Measurements from ENCODE around the gene MGLL.

The MGLL gene

DNA sequence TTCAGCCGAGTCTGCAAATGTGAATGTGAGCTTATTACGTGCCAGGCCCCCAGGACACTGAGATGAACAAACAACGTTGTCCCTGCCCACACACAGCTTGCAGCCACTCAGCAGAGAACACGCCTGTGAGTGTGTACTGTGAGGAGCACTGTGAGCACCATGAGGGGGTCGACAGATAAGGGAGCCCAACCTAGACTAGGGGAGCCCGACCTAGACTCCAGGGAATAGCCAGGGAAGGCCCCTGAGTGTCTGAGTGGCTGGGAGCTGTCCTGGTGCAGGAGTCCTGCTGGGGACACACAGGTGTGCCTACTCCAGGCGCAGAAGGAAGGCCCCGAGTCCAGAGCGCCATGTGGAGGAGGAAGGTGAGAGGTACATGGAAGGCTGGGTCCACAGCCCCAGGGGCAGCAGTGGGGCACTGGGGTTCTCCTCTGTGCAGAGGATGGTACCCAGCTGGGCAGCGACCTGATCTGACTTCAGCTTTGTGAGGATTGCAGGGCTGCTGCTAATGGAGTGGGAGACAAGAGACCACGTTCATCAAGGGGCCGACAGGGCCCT is 36.5 kb downstream of the MGLL start:
- no peak overlapping the region for H3K4me3 ChIP-seq (replicated peaks; ENCODE audit: insufficient read depth, low read length)
- no peak overlapping the region for H3K27ac ChIP-seq (replicated peaks)
- TF ChIP-seq POLR2AphosphoS5 (IDR thresholded peaks at IDR 0.05; ENCODE audit: low read depth) (no peak), SPI1 (IDR thresholded peaks at IDR 0.05; ENCODE audit: borderline replicate concordance, low read depth) (no peak), GABPA (IDR thresholded peaks at IDR 0.05; ENCODE audit: low read depth) (no peak)
- TF ChIP-seq, protein P1, sequence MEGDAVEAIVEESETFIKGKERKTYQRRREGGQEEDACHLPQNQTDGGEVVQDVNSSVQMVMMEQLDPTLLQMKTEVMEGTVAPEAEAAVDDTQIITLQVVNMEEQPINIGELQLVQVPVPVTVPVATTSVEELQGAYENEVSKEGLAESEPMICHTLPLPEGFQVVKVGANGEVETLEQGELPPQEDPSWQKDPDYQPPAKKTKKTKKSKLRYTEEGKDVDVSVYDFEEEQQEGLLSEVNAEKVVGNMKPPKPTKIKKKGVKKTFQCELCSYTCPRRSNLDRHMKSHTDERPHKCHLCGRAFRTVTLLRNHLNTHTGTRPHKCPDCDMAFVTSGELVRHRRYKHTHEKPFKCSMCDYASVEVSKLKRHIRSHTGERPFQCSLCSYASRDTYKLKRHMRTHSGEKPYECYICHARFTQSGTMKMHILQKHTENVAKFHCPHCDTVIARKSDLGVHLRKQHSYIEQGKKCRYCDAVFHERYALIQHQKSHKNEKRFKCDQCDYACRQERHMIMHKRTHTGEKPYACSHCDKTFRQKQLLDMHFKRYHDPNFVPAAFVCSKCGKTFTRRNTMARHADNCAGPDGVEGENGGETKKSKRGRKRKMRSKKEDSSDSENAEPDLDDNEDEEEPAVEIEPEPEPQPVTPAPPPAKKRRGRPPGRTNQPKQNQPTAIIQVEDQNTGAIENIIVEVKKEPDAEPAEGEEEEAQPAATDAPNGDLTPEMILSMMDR (IDR thresholded peaks at IDR 0.05; ENCODE audit: insufficient read depth, low read length) = no peak
- TF ChIP-seq, protein P2, sequence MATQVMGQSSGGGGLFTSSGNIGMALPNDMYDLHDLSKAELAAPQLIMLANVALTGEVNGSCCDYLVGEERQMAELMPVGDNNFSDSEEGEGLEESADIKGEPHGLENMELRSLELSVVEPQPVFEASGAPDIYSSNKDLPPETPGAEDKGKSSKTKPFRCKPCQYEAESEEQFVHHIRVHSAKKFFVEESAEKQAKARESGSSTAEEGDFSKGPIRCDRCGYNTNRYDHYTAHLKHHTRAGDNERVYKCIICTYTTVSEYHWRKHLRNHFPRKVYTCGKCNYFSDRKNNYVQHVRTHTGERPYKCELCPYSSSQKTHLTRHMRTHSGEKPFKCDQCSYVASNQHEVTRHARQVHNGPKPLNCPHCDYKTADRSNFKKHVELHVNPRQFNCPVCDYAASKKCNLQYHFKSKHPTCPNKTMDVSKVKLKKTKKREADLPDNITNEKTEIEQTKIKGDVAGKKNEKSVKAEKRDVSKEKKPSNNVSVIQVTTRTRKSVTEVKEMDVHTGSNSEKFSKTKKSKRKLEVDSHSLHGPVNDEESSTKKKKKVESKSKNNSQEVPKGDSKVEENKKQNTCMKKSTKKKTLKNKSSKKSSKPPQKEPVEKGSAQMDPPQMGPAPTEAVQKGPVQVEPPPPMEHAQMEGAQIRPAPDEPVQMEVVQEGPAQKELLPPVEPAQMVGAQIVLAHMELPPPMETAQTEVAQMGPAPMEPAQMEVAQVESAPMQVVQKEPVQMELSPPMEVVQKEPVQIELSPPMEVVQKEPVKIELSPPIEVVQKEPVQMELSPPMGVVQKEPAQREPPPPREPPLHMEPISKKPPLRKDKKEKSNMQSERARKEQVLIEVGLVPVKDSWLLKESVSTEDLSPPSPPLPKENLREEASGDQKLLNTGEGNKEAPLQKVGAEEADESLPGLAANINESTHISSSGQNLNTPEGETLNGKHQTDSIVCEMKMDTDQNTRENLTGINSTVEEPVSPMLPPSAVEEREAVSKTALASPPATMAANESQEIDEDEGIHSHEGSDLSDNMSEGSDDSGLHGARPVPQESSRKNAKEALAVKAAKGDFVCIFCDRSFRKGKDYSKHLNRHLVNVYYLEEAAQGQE (IDR thresholded peaks at IDR 0.05; ENCODE audit: insufficient replicate concordance, low read depth) = no peak
- H3K27me3 ChIP-seq (ENCODE audit: insufficient read depth, poor library complexity, severe bottlenecking) = no peaks in the 10 kb centered on the region
- no peak for DNase-seq (ENCODE audit: low read depth in 1 of 2, low spot score in 1 of 2)

DNA sequence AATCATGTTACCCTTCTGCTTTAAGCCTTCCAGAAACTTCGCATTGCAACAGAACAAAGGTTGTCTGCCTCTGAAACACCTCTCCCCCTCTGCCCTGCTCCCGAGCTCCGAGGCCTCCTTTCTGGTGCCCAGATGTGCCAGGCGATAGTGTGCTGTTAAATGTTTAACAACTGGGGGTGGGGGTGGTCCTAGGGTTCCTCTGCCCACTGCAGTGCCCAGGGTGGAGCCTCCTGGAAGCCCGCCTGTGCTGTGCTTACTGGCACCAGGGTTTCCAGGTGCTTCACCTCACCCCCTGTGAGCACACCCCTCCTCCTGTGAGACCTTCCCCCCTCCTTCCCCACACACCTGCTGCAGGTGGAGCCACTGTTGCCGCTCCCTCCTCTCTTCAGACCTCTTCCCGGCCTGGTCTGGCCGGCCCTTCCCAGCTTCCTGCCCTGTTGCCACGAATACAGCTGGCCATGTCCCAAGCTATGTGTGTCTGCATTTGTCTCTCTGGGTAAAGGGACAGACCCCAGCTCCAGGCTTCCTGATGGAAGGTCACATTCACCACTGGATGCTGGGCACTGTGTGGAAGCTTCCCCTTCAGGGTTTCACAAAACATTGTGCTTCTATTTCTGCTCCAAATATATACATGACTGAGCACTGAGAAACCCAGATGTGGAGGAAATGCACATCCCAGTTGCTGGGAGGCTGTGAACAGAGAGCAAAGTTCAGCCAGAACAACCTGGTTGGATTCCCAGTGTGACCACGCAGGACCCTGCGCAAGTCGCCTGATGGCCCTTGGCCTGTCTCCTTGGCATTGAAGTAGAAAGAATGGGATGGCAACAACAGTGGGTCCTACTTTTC is 37.2 kb downstream of the MGLL start:
- no peak overlapping the region for H3K4me3 ChIP-seq (replicated peaks; ENCODE audit: insufficient read depth, low read length)
- no peak overlapping the region for H3K27ac ChIP-seq (replicated peaks)
- no peaks in the 10 kb centered on the region for H3K27me3 ChIP-seq (ENCODE audit: insufficient read depth, poor library complexity, severe bottlenecking)
- no peak for DNase-seq (ENCODE audit: low read depth in 1 of 2, low spot score in 1 of 2)
- TF ChIP-seq, protein P2 (IDR thresholded peaks at IDR 0.05; ENCODE audit: insufficient replicate concordance, low read depth) = no peak
- TF ChIP-seq, protein P1 (IDR thresholded peaks at IDR 0.05; ENCODE audit: insufficient read depth, low read length) = no peak

DNA sequence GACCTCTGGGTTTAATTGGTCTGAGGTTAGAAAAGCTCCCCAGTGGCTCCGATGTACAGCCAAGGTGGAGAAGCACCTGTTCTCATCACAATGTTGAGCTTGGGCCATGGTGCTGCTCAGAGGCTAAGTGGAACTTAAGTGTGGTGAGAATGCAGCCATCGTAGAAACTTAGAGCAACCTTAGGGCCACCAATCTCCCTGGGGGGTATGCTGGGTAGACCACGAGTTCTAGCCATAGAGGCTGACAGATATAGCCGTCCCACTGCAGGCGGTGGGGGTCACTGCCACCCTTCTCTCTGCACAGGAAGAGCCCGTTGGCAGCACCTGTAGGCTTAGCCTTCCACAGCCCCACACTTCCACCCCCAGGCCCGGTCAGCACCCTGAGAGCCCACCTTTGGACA is 38.0 kb downstream of the MGLL start:
- no peak for DNase-seq (ENCODE audit: low read depth in 1 of 2, low spot score in 1 of 2)
- no peaks in the 10 kb centered on the region for H3K27me3 ChIP-seq (ENCODE audit: insufficient read depth, poor library complexity, severe bottlenecking)
- TF ChIP-seq POLR2AphosphoS5 (IDR thresholded peaks at IDR 0.05; ENCODE audit: low read depth) = no peak
- no peak for TF ChIP-seq SPI1 (IDR thresholded peaks at IDR 0.05; ENCODE audit: borderline replicate concordance, low read depth)
- no peak for TF ChIP-seq GABPA (IDR thresholded peaks at IDR 0.05; ENCODE audit: low read depth)
- H3K27ac ChIP-seq (replicated peaks) = no peak overlapping the region
- H3K4me3 ChIP-seq (replicated peaks; ENCODE audit: insufficient read depth, low read length) = no peak overlapping the region

DNA sequence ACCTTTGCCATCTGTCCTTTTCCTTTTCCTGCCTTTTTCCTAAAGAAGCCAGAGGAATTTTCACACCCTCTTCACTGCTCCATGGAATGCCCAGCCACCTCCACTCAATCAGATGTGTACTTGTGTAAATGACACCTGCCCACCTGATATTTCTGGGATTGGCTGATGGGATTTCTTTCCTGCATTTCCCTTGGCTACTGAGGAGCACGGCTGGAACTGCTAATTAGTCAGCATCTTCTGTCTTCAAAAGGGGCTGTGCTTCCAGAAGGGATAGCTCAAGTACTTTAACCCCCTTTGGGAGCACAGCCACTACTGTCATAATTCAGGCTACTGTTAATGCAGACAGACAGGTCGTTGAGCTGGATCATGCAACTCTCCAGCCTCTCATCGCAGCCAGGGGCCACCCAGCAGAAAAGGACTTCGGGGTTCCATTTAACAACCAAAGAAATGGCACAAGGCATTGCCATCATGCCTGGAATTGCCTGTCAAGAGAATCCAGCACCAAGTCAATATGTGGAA is 38.6 kb downstream of the MGLL start:
- H3K4me3 ChIP-seq (replicated peaks; ENCODE audit: insufficient read depth, low read length) = no peak overlapping the region
- H3K27me3 ChIP-seq (ENCODE audit: insufficient read depth, poor library complexity, severe bottlenecking) = no peaks in the 10 kb centered on the region
- TF ChIP-seq, protein P1 (IDR thresholded peaks at IDR 0.05; ENCODE audit: insufficient read depth, low read length) = no peak
- TF ChIP-seq POLR2AphosphoS5 (IDR thresholded peaks at IDR 0.05; ENCODE audit: low read depth) (no peak), SPI1 (IDR thresholded peaks at IDR 0.05; ENCODE audit: borderline replicate concordance, low read depth) (no peak), GABPA (IDR thresholded peaks at IDR 0.05; ENCODE audit: low read depth) (no peak)
- TF ChIP-seq, protein P2 (IDR thresholded peaks at IDR 0.05; ENCODE audit: insufficient replicate concordance, low read depth) = no peak
- H3K27ac ChIP-seq (replicated peaks) = no peak overlapping the region
- DNase-seq (ENCODE audit: low read depth in 1 of 2, low spot score in 1 of 2) = no peak

Data from HL-60 (cell line).